Natural killer cell (primary cell): ENCODE results near the gene ANKRD60. TPM values are rescaled to one million over a fixed set of nuclear protein-coding genes. Genes with fewer than 3 reads are reported as not detected.

ENCODE experiments used
- ATAC-seq, 3 donors: fragments of 150-1000 bp in 2 of 3; fragments of 200-7000 bp in 1 of 3; cut with Tn5 transposase; 1 replicate in 1 of 3; 2 replicates in 2 of 3; pipeline ENCODE4 v1.10.0; 2021; ENCODE audit warnings: mild to moderate bottlenecking in 2 of 3, moderate library complexity in 2 of 3
- DNase-seq, 2 donors: peaks; one replicate each; pipeline versions ENCODE4 v3.0.0 to v3.0.0-alpha.2; 2013 to 2021; ENCODE audit warnings: mixed read lengths in 1 of 2
- H3K27ac ChIP-seq: one replicate; pipeline ENCODE4 v1.5.1; 2013; ENCODE audit warnings: mild to moderate bottlenecking, low read length
- H3K27me3 ChIP-seq: one replicate; pipeline ENCODE4 v1.6.1; 2013; ENCODE audit warnings: low read length; ENCODE audit not compliant: control insufficient read depth, insufficient read depth
- H3K36me3 ChIP-seq: one replicate; pipeline ENCODE4 v1.6.1; 2013; ENCODE audit warnings: low read length; ENCODE audit not compliant: control insufficient read depth, insufficient read depth
- H3K4me1 ChIP-seq: one replicate; pipeline ENCODE4 v1.6.1; 2013; ENCODE audit warnings: low read length; ENCODE audit not compliant: control insufficient read depth, insufficient read depth
- H3K4me3 ChIP-seq: one replicate; pipeline ENCODE4 v1.5.1; 2013; ENCODE audit warnings: low read length
- H3K9me3 ChIP-seq: one replicate; pipeline ENCODE4 v1.6.1; 2013; ENCODE audit warnings: low read length; ENCODE audit not compliant: control insufficient read depth, insufficient read depth
- H3K27ac Mint-ChIP-seq, 2 donors: one replicate each; pipeline ENCODE4 v1.8.0; 2022; ENCODE audit warnings: mild to moderate bottlenecking in 2 of 2, mixed read lengths in 2 of 2, moderate library complexity in 1 of 2
- H3K27me3 Mint-ChIP-seq, 2 donors: one replicate each; pipeline ENCODE4 v1.8.0; 2022; ENCODE audit warnings: low read depth in 2 of 2, mixed read lengths in 2 of 2
- H3K36me3 Mint-ChIP-seq: one replicate; pipeline ENCODE4 v1.8.0; 2022; ENCODE audit warnings: mixed read lengths
- H3K4me1 Mint-ChIP-seq, 2 donors: one replicate each; pipeline ENCODE4 v1.8.0; 2022; ENCODE audit warnings: mixed read lengths in 2 of 2
- H3K4me3 Mint-ChIP-seq: one replicate; pipeline ENCODE4 v1.8.0; 2022; ENCODE audit warnings: mild to moderate bottlenecking, moderate library complexity, mixed read lengths
- H3K9me3 Mint-ChIP-seq, 2 donors: one replicate each; pipeline ENCODE4 v1.8.0; 2022; ENCODE audit warnings: mixed read lengths in 2 of 2
- CTCF ChIP-seq: fragments of 200-600 bp; IDR thresholded peaks from one replicate; pipeline ENCODE4 v1.8.0; 2022; ENCODE audit warnings: antibody characterized with exemption
- WGBS: methylation state at CpG from one replicate; pipeline ENCODE4 v1.1.7; 2013; ENCODE audit warnings: missing lambda C conversion rate; ENCODE audit not compliant: insufficient coverage; 5-methylcytosine and 5-hydroxymethylcytosine counted together
- intact Hi-C: fragments of 100-400 bp; cut with micrococcal nuclease; formaldehyde crosslinking; loops from one replicate; pipeline ENCODE4 v1.14.2; 2022
- total RNA-seq, 4 donors: library from RNA; stranded (reverse); fragments of 120-200 nt in 1 of 4; gene quantifications; one replicate each; pipeline versions ENCODE4 v1.2.3 to v1.2.4, GENCODE V29; 2013 to 2022

ANKRD60 gene
- total RNA-seq, 3 donors from 2014 or later (not counting 1 experiment from before 2014, with no cell fraction given) = not detected

GRCh38 chr20:58198384-58198783 is 30.1 kb downstream of the ANKRD60 start:
- peaks cover 0 to 4% of the 10 kb centered on the region in 2 donors for H3K9me3 Mint-ChIP-seq
- ATAC-seq (no peak), DNase-seq (no peak)
- no peaks in the 10 kb centered on the region for H3K4me1 ChIP-seq
- H3K4me3 ChIP-seq = no peak overlapping the region
- H3K4me3 Mint-ChIP-seq = no peak overlapping the region
- H3K27me3 Mint-ChIP-seq = no peaks in the 10 kb centered on the region
- no peak overlapping the region for H3K27ac ChIP-seq
- no peak overlapping the region for H3K27ac Mint-ChIP-seq
- WGBS = 82% methylated on average over 4 of the region's 4 CpGs
- intact Hi-C loops = no loop called here
- H3K36me3 Mint-ChIP-seq = no peaks in the 10 kb centered on the region
- no peaks in the 10 kb centered on the region for H3K27me3 ChIP-seq
- no peak for TF ChIP-seq CTCF
- no peaks in the 10 kb centered on the region for H3K4me1 Mint-ChIP-seq
- no peaks in the 10 kb centered on the region for H3K36me3 ChIP-seq
- H3K9me3 ChIP-seq = no peaks in the 10 kb centered on the region

- TF ChIP-seq CTCF = no peak
- ATAC-seq (no peak), DNase-seq (no peak)
- intact Hi-C loops = no loop called here
- Histone ChIP-seq H3K27me3 (no peaks in the 10 kb centered on the region), H3K4me3 (no peak overlapping the region), H3K4me1 (no peaks in the 10 kb centered on the region), H3K36me3 (no peaks in the 10 kb centered on the region), H3K9me3 (no peaks in the 10 kb centered on the region), H3K27ac (no peak overlapping the region)
- no peaks in the 10 kb centered on the region for H3K4me1 Mint-ChIP-seq
- H3K36me3 Mint-ChIP-seq = no peaks in the 10 kb centered on the region
- peak overlapping the region in 1 of 2 donors; percentile 31 for H3K27ac Mint-ChIP-seq
- H3K9me3 Mint-ChIP-seq = peaks cover 0 to 4% of the 10 kb centered on the region in 2 donors
- H3K4me3 Mint-ChIP-seq = no peak overlapping the region
- peaks cover 0 to 6% of the 10 kb centered on the region in 2 donors for H3K27me3 Mint-ChIP-seq
- 96% methylated on average over 8 of the region's 8 CpGs for WGBS
Observed at GRCh38 chr20:58197185-58197469, 31.3 kb downstream of the ANKRD60 start.

- no peaks in the 10 kb centered on the region for H3K36me3 ChIP-seq
- WGBS = 92% methylated on average over 24 of the region's 24 CpGs
- DNase-seq = no peak
- ATAC-seq = no peak
- Mint-ChIP-seq H3K27me3 (peaks cover 0 to 7% of the 10 kb centered on the region in 2 donors), H3K9me3 (peaks cover 0 to 4% of the 10 kb centered on the region in 2 donors), H3K4me1 (no peaks in the 10 kb centered on the region), H3K36me3 (no peaks in the 10 kb centered on the region), H3K4me3 (no peak overlapping the region), H3K27ac (peak overlapping the region in 1 of 2 donors; percentile 31)
- no peaks in the 10 kb centered on the region for H3K27me3 ChIP-seq
- H3K4me1 ChIP-seq = no peaks in the 10 kb centered on the region
- no peak for TF ChIP-seq CTCF
- intact Hi-C loops = no loop called here
- no peaks in the 10 kb centered on the region for H3K9me3 ChIP-seq
- no peak overlapping the region for H3K4me3 ChIP-seq
- no peak overlapping the region for H3K27ac ChIP-seq
Observed at GRCh38 chr20:58196402-58197184, 31.9 kb downstream of the ANKRD60 start.

GRCh38 chr20:58195047-58195446 is 33.4 kb downstream of the ANKRD60 start:
- ATAC-seq (no peak), DNase-seq (no peak)
- Histone ChIP-seq H3K4me3 (no peak overlapping the region), H3K27ac (no peak overlapping the region), H3K27me3 (no peaks in the 10 kb centered on the region), H3K9me3 (no peaks in the 10 kb centered on the region), H3K4me1 (no peaks in the 10 kb centered on the region), H3K36me3 (no peaks in the 10 kb centered on the region)
- Mint-ChIP-seq H3K27ac (no peak overlapping the region), H3K9me3 (peaks cover 0 to 4% of the 10 kb centered on the region in 2 donors), H3K36me3 (no peaks in the 10 kb centered on the region), H3K27me3 (peaks cover 0 to 7% of the 10 kb centered on the region in 2 donors), H3K4me3 (no peak overlapping the region), H3K4me1 (no peaks in the 10 kb centered on the region)
- 94% methylated on average over 6 of the region's 6 CpGs for WGBS
- intact Hi-C loops = no loop called here
- TF ChIP-seq CTCF = no peak
